GM18867 (cell line): ENCODE measurements around the gene USF2.

Source experiments
- ATAC-seq: cut with Tn5 transposase; IDR thresholded peaks from one replicate; pipeline ENCODE4 v1.9.1; 2021; ENCODE audit warnings: mild to moderate bottlenecking, moderate library complexity; ENCODE audit not compliant: unreplicated experiment

USF2 gene

GRCh38 chr19:35296644-35297514, 28.1 kb downstream of the USF2 start:
- no peak for ATAC-seq

GRCh38 chr19:35297515-35297848, 28.7 kb downstream of the USF2 start:
- no peak for ATAC-seq

GRCh38 chr19:35297922-35298321, 29.2 kb downstream of the USF2 start:
- no peak for ATAC-seq

- ATAC-seq, result no peak
Observed at GRCh38 chr19:35298561-35298972, 29.8 kb downstream of the USF2 start.

- no peak for ATAC-seq
Observed at GRCh38 chr19:35299523-35300338, 31.0 kb downstream of the USF2 start.

- no peak for ATAC-seq
Observed at GRCh38 chr19:35300339-35300649, 31.5 kb downstream of the USF2 start.

GRCh38 chr19:35301961-35302360, 33.2 kb downstream of the USF2 start:
- ATAC-seq, result no peak

- ATAC-seq, result no peak
Observed at GRCh38 chr19:35302446-35302845, 33.7 kb downstream of the USF2 start.

- no peak for ATAC-seq
Observed at GRCh38 chr19:35303357-35303915, 34.7 kb downstream of the USF2 start.

GRCh38 chr19:35304036-35304435, 35.3 kb downstream of the USF2 start:
- no peak for ATAC-seq

- no peak for ATAC-seq
Observed at GRCh38 chr19:35305181-35305580, 36.4 kb downstream of the USF2 start.

- ATAC-seq, result no peak
Observed at GRCh38 chr19:35306473-35307246, 37.9 kb downstream of the USF2 start.

- no peak for ATAC-seq
Observed at GRCh38 chr19:35307931-35308330, 39.2 kb downstream of the USF2 start.

GRCh38 chr19:35308910-35309309, 40.1 kb downstream of the USF2 start:
- no peak for ATAC-seq

- no peak for ATAC-seq
Observed at GRCh38 chr19:35309481-35310279, 40.9 kb downstream of the USF2 start.

GRCh38 chr19:35310331-35310730, 41.6 kb downstream of the USF2 start:
- no peak for ATAC-seq

GRCh38 chr19:35310811-35311465, 42.2 kb downstream of the USF2 start:
- no peak for ATAC-seq

GRCh38 chr19:35311901-35312665, 43.3 kb downstream of the USF2 start:
- no peak for ATAC-seq

- no peak for ATAC-seq
Observed at GRCh38 chr19:35313587-35313986, 44.8 kb downstream of the USF2 start.
